C4-2B (cell line): ENCODE measurements around the gene ASPHD2.

Experiments
- H3K27ac ChIP-seq: fragments of 450-650 bp; 2 replicates; pipeline ENCODE4 v1.5.1; 2017
- CTCF ChIP-seq: fragments of 450-650 bp; conservative IDR thresholded peaks from 2 replicates; pipeline ENCODE4 v1.5.1; 2017; ENCODE audit warnings: mild to moderate bottlenecking
- ZFX ChIP-seq: fragments of 450-650 bp; IDR thresholded peaks from 2 replicates; pipeline ENCODE4 v1.6.1; 2017

ASPHD2 gene

GRCh38 chr22:26483439-26484359, 54.6 kb downstream of the ASPHD2 start, which contains the start of the genes HPS4 and SRRD:
Gene HPS4 (minus strand): TSS chr22:26483783. CDS start chr22:26481762, 2,021 bp downstream.
Gene SRRD (plus strand): TSS chr22:26483877. CDS start chr22:26483891, 14 bp downstream.
- TF ChIP-seq CTCF, result no peak
- TF ChIP-seq ZFX, result peak; percentile 70
- peak within 1 kb of the TSS; percentile 96 for H3K27ac ChIP-seq

DNA sequence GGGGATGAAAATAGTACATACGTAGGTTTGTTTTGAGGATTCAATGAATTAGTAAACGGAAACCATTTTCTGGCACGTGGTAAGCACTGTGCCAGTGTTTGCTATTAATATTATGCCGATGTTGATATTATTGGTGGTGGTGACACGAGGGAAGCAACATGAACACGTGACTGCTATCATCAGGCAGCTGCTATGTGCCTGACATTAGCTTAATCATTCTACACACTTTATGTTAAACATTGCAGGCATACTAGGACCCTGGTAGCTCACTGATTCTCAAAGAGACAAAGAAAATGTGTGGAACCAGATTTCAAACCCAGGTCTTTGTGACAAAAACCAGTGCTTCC, 55.3 kb downstream of the ASPHD2 start:
- peak overlapping the region; percentile 96 for H3K27ac ChIP-seq
- TF ChIP-seq CTCF (no peak), ZFX (no peak)

DNA sequence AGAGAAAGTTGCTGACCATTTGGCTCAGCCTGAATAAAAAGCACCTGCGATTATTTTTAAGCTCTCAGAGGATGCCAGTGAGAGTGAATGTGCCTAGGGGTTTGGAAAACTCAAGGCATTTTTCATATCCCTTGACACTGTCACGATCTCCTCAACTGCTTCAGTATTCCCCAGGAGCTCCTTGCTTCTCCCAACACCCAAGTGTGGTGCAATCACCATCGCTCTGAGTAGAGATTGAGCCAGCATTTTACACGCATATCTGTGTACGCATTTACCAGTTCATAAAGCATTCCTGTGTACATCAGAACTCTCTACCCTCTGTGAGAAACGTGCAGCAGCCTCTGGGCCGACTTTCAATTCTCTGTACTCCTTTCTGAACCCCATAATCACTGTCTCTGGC, 56.0 kb downstream of the ASPHD2 start:
- no peak overlapping the region for H3K27ac ChIP-seq
- TF ChIP-seq ZFX (no peak), CTCF (no peak)

DNA sequence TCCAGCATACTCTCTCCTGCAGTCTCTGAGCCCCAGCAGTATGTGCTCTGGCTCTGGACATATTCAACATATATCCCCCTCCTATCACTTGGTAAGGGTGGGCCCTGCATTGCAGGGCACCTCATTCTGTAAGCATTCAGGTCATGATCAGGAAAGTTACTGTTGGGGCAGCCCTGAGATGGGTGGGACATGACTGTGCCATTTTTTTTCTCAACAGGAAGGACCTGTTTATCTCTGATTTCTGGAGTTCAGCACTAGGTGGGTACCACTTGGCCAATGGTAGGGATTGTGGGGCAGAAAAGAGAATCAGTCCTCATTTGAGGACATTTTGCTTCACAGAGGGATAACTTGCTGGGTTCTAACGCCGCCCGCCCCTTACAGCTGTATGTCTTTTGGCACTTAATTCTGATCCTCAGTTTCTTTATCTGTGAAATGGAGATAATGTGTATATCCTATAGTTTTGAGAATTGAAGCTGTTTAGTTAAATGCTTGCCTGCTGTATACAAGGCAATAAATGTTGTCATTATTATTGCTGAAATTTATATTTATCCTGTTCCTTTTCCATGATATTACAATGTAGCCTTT, 56.8 kb downstream of the ASPHD2 start:
- H3K27ac ChIP-seq, result no peak overlapping the region
- TF ChIP-seq CTCF, result no peak

GRCh38 chr22:26486394-26486793, 57.3 kb downstream of the ASPHD2 start:
- no peak overlapping the region for H3K27ac ChIP-seq
- TF ChIP-seq CTCF (no peak), ZFX (no peak)

DNA sequence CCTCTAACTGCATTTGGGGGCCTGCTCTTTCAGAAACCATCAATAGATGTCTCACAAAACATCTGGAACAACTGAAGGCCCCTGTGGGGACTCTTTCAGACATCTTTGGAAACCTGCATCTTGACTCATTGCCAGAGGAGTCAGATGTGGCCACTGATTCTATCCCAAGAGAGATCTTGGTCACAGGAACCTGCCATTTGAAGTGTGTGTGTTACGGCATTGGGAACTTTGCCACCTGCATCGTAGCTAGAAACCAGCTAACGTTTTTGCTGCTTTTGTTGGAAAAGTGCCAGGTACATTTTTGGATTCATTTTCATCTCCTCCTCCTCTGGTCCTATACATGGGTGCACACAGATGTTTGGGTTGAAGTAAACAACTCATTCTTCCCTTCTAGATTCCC, 58.9 kb downstream of the ASPHD2 start:
- no peak overlapping the region for H3K27ac ChIP-seq
- TF ChIP-seq CTCF (no peak), ZFX (no peak)

GRCh38 chr22:26489447-26490036, 60.5 kb downstream of the ASPHD2 start:
- H3K27ac ChIP-seq, result no peak overlapping the region
- TF ChIP-seq ZFX, result no peak
- no peak for TF ChIP-seq CTCF
